GM18858 (cell line): ENCODE measurements around the gene ADARB1.

Source experiments
- ATAC-seq: cut with Tn5 transposase; IDR thresholded peaks from one replicate; pipeline ENCODE4 v1.9.1; 2021; ENCODE audit not compliant: unreplicated experiment

The ADARB1 gene

GRCh38 chr21:45259206-45259840, 184.9 kb downstream of the ADARB1 start:
- no peak for ATAC-seq

- ATAC-seq: no peak
Observed at GRCh38 chr21:45260191-45260825, 185.9 kb downstream of the ADARB1 start.

- no peak for ATAC-seq
Observed at GRCh38 chr21:45261093-45261492, 186.7 kb downstream of the ADARB1 start.

- ATAC-seq: no peak
Observed at GRCh38 chr21:45262041-45262581, 187.7 kb downstream of the ADARB1 start.

- ATAC-seq: no peak
Observed at GRCh38 chr21:45262616-45263015, 188.2 kb downstream of the ADARB1 start.

- no peak for ATAC-seq
Observed at GRCh38 chr21:45263534-45263933, 189.2 kb downstream of the ADARB1 start.

- ATAC-seq: no peak
Observed at GRCh38 chr21:45264146-45264911, 189.9 kb downstream of the ADARB1 start.

- no peak for ATAC-seq
Observed at GRCh38 chr21:45264912-45265515, 190.6 kb downstream of the ADARB1 start.

- ATAC-seq: no peak
Observed at GRCh38 chr21:45265721-45266517, 191.5 kb downstream of the ADARB1 start.

- ATAC-seq: no peak
Observed at GRCh38 chr21:45266518-45267389, 192.4 kb downstream of the ADARB1 start.

- ATAC-seq: no peak
Observed at GRCh38 chr21:45267390-45267760, 193.0 kb downstream of the ADARB1 start.

GRCh38 chr21:45269861-45270260, 195.5 kb downstream of the ADARB1 start:
- ATAC-seq: no peak

GRCh38 chr21:45270306-45270821, 196.0 kb downstream of the ADARB1 start:
- no peak for ATAC-seq
